A204.1 (cell line): Measurements from ENCODE around the gene SYNE1.

Source experiments
- FAIRE-seq: peaks from 2 replicates; lab custom pipeline; 2012; peaks lifted over from hg19 to GRCh38; lab: Jason Lieb, UNC

SYNE1 gene

GRCh38 chr6:152135755-152136448 lies 501.3 kb downstream of the SYNE1 start:
- no peak for FAIRE-seq

- no peak for FAIRE-seq
These were observed 506.7 kb downstream of the SYNE1 start for GRCh38 chr6:152130441-152130840.

- no peak for FAIRE-seq
These were observed 507.4 kb downstream of the SYNE1 start for GRCh38 chr6:152129691-152130151.

- no peak for FAIRE-seq
These were observed 509.6 kb downstream of the SYNE1 start for GRCh38 chr6:152127432-152128165.

GRCh38 chr6:152124429-152125074 lies 512.6 kb downstream of the SYNE1 start:
- peak; percentile 83 for FAIRE-seq

GRCh38 chr6:152123076-152123475 lies 514.1 kb downstream of the SYNE1 start:
- no peak for FAIRE-seq

- no peak for FAIRE-seq
These were observed 514.7 kb downstream of the SYNE1 start for GRCh38 chr6:152122434-152122833.

GRCh38 chr6:152121910-152122309 lies 515.3 kb downstream of the SYNE1 start:
- FAIRE-seq, result no peak

- FAIRE-seq, result no peak
These were observed 517.3 kb downstream of the SYNE1 start for GRCh38 chr6:152119831-152120230.

- FAIRE-seq, result no peak
These were observed 518.5 kb downstream of the SYNE1 start for GRCh38 chr6:152118678-152119077.

GRCh38 chr6:152118224-152118623 lies 518.9 kb downstream of the SYNE1 start:
- no peak for FAIRE-seq

- FAIRE-seq, result no peak
These were observed 519.7 kb downstream of the SYNE1 start for GRCh38 chr6:152117156-152118133.

- FAIRE-seq, result no peak
These were observed 524.5 kb downstream of the SYNE1 start for GRCh38 chr6:152112491-152113261.

GRCh38 chr6:152110886-152111820 lies 526.0 kb downstream of the SYNE1 start:
- no peak for FAIRE-seq

- no peak for FAIRE-seq
These were observed 529.2 kb downstream of the SYNE1 start for GRCh38 chr6:152107973-152108372.

GRCh38 chr6:152100183-152100618 lies 537.0 kb downstream of the SYNE1 start:
- no peak for FAIRE-seq

GRCh38 chr6:152099446-152100182 lies 537.5 kb downstream of the SYNE1 start:
- FAIRE-seq, result no peak

- no peak for FAIRE-seq
These were observed 538.5 kb downstream of the SYNE1 start for GRCh38 chr6:152098683-152099082.

- FAIRE-seq, result no peak
These were observed 540.2 kb downstream of the SYNE1 start for GRCh38 chr6:152096863-152097496.
